H7 (cell line): Measurements from ENCODE around the gene CCDC187. TPM values are rescaled to one million over a fixed set of nuclear protein-coding genes. Genes with fewer than 3 reads are reported as not detected.
"Not testable (repeated sequence)": the region's sequence is repeated elsewhere in the genome, so short reads cannot be mapped to it uniquely, and the experiment has no call there.

ENCODE experiments used
- DNase-seq: peaks from one replicate; pipeline ENCODE4 v3.0.0; 2012
- H3K27me3 ChIP-seq: 2 replicates; pipeline ENCODE4 v1.6.0; 2011; ENCODE audit warnings: mild to moderate bottlenecking, low read length; ENCODE audit not compliant: control insufficient read depth, insufficient read depth
- H3K36me3 ChIP-seq: replicated peaks from 2 replicates; pipeline ENCODE4 v1.5.1; 2011; ENCODE audit warnings: low read length; ENCODE audit not compliant: control insufficient read depth, insufficient read depth
- H3K4me3 ChIP-seq: 2 replicates; pipeline ENCODE4 v1.5.1; 2011; ENCODE audit warnings: low read depth, mild to moderate bottlenecking, control low read depth, low read length, moderate library complexity; ENCODE audit not compliant: insufficient read depth
- total RNA-seq: library from RNA; depleted of rRNA; stranded (reverse); fragments of >200 nt; shearing (Covaris generic); gene quantifications from 2 replicates; pipeline ENCODE4 v1.2.3, GENCODE V29; 2014

The CCDC187 gene
- total RNA-seq, 1 experiment from 2014 or later, result not detected

DNA sequence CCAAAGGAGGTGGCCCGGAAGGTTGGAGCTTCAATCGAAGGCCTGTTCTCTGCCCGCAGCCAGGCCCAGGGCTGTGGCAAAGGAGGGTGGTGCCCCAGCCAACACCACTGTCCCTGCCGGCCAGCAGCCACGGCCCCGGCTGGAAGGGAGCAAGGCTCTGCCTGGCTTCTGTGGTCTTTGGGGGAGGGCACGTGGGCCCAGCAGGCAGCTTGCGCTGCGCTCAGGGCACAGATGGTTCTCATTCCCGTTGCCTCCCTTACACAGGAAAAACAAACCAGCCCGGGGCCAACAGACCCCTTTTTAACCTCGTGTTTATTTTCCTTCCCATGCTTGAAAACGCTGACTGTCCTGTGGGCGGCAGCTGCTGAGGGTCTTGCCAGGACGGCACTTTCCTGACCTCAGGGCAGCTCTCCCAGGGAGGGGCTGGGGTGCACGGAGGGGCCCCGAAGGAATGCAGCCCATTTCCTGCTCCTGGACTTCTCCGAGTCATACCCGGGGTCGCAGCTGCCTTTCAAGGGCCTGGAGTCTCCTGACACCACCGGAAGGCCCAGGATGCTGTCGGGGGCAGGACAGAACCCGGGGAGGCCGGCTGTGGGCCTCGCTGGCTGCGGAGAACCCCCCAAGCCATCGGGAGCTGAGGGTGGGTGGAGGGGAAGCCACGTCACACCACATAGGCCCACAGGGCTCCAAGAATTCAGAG is 22.3 kb upstream of the CCDC187 start:
- Histone ChIP-seq H3K27me3 (no peaks in the 10 kb centered on the region), H3K4me3 (no peak overlapping the region), H3K36me3 (no peaks in the 10 kb centered on the region)
- peak; percentile 90 for DNase-seq

DNA sequence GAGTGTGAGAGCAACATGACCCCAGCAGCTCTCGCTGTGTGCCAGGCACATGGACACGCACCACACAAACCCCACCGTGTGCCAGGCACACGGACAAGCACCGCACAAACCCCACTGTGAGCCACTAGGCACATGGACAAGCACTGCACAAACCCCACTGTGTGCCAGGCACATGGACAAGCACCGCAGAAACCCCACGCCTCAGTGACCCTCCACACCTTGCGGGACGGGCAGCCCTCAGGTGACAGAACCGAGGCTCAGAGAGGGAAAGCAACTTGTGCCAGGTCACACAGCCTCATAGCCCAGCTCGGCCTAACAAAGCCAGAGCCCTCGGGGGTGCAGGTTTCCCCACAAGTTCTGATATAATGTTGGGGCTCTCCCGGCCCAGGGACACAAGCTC is 21.5 kb upstream of the CCDC187 start:
- H3K36me3 ChIP-seq, result no peaks in the 10 kb centered on the region
- DNase-seq, result no peak
- no peak overlapping the region for H3K4me3 ChIP-seq
- no peaks in the 10 kb centered on the region for H3K27me3 ChIP-seq

GRCh38 chr9:136324501-136325300 is 20.8 kb upstream of the CCDC187 start:
- peak; percentile 84 for DNase-seq
- no peaks in the 10 kb centered on the region for H3K36me3 ChIP-seq

GRCh38 chr9:136323371-136323789 is 19.5 kb upstream of the CCDC187 start:
- DNase-seq, result no peak
- Histone ChIP-seq H3K4me3 (no peak overlapping the region), H3K36me3 (no peaks in the 10 kb centered on the region), H3K27me3 (no peaks in the 10 kb centered on the region)

More at GRCh38 chr9:136324501-136325300, 20.8 kb upstream of the CCDC187 start:
- Histone ChIP-seq H3K4me3 (no peak overlapping the region), H3K27me3 (no peaks in the 10 kb centered on the region)

- DNase-seq, result no peak
- no peak overlapping the region for H3K4me3 ChIP-seq
- H3K27me3 ChIP-seq, result no peaks in the 10 kb centered on the region
- H3K36me3 ChIP-seq, result no peaks in the 10 kb centered on the region
These were observed 18.9 kb upstream of the CCDC187 start for GRCh38 chr9:136322756-136323330.

DNA sequence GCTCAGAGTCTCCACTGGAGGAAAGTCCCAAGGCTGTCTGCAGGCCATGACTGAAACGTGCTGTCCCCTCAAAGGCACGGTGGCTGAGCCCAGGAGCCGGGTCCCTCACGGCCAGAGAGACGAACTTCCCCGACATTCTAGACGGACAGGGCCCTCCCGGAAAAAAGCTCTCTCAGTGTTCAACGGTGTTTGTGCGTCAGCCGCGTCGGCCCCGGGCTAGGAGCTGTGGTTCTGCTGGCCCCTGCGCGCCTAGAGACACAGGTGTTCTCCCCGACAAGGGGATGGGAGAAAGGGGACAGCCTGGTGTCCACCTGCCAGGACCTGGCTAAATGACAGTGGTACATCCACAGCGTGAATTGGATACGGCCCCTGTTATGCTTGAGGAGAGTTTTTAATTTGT is 17.7 kb upstream of the CCDC187 start:
- no peak for DNase-seq
- Histone ChIP-seq H3K36me3 (no peaks in the 10 kb centered on the region), H3K4me3 (no peak overlapping the region), H3K27me3 (no peaks in the 10 kb centered on the region)

GRCh38 chr9:136320972-136321371 is 17.1 kb upstream of the CCDC187 start:
- not testable (repeated sequence) for H3K27me3 ChIP-seq, H3K36me3 ChIP-seq, DNase-seq, H3K4me3 ChIP-seq

DNA sequence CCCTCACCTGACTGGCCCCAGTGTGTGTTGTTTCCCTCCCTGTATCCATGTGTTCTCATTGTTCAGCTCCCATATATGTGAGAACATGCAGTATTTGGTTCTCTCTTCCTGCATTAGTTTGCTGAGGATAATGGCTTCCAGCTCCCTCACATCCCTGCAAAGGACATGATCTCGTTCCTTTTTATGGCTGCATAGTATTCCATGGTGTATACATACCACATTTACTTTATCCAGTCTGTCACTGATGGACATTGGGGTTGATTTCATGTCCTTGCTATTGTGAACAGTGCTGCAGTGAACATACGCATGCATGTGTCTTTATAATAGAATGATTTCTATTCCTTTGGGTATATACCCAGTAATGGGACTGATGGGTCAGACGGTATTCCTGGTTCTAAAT is 16.1 kb upstream of the CCDC187 start:
- H3K4me3 ChIP-seq, H3K36me3 ChIP-seq, DNase-seq: not testable (repeated sequence)

GRCh38 chr9:136319244-136319643 is 15.3 kb upstream of the CCDC187 start:
- not testable (repeated sequence) for H3K27me3 ChIP-seq, H3K36me3 ChIP-seq, DNase-seq, H3K4me3 ChIP-seq

More for the DNA sequence above, 16.1 kb upstream of the CCDC187 start:
- H3K27me3 ChIP-seq, result not testable (repeated sequence)

DNA sequence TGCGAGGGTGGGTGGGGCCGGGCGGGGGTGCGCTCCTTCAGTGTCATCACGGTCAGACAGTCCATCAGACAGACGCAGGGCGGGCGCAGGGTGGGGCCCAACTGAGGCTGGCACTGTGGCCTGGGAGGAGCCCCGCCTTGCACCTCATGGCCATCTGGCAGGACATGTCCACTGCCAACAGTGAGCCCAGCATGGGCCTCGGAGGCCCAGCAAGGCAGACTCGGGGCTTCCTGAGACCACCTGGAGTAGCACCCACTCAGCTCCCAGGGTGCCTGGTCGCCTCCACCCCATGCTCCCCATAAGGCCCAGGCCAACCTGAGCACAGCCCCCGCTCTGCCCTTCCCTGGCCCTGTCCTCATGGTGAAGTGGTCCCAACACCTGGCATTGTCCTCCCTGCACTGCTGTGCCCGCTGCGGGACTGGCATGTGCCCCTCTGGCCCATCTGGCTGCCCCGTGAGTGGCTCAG is 14.9 kb upstream of the CCDC187 start:
- Histone ChIP-seq H3K27me3 (no peaks in the 10 kb centered on the region), H3K4me3 (no peak overlapping the region), H3K36me3 (no peaks in the 10 kb centered on the region)
- no peak for DNase-seq

DNA sequence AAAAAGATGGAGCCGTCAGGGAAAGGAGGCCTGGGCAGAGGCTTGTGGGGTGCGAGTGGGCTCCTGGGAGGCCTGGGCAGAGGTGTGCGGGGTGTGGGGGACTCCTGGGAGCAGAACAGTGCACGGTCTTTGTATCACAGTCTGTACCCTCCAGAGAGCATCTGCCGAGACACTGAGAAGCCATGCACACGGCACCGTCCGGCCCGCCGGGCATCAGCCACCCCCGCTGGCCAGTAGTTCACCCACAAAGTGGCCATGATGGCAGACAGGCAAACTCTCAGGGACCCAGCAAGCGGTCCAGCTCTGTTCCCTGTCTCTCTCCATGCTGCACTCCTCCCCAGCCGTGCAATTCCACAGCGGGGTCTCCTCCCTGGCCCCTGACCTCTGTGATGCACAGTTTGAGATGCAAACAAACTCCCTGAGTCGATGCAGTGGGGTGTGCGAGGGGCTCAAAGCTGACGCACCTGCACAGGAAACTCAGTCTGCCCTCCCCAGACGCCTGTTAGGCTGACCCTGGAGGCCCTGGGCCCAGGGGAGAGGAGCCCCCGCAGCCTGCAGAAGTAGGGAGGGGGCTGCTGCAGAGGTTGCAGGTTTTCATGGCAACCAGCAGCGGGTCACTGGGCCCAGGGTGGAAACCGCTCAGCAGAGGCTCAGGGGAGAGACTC is 14.3 kb upstream of the CCDC187 start:
- Histone ChIP-seq H3K4me3 (no peak overlapping the region), H3K27me3 (no peaks in the 10 kb centered on the region), H3K36me3 (no peaks in the 10 kb centered on the region)
- no peak for DNase-seq

- DNase-seq, result no peak
- no peak overlapping the region for H3K4me3 ChIP-seq
- no peaks in the 10 kb centered on the region for H3K27me3 ChIP-seq
- H3K36me3 ChIP-seq, result no peaks in the 10 kb centered on the region
These were observed 13.8 kb upstream of the CCDC187 start for GRCh38 chr9:136317695-136318094.

DNA sequence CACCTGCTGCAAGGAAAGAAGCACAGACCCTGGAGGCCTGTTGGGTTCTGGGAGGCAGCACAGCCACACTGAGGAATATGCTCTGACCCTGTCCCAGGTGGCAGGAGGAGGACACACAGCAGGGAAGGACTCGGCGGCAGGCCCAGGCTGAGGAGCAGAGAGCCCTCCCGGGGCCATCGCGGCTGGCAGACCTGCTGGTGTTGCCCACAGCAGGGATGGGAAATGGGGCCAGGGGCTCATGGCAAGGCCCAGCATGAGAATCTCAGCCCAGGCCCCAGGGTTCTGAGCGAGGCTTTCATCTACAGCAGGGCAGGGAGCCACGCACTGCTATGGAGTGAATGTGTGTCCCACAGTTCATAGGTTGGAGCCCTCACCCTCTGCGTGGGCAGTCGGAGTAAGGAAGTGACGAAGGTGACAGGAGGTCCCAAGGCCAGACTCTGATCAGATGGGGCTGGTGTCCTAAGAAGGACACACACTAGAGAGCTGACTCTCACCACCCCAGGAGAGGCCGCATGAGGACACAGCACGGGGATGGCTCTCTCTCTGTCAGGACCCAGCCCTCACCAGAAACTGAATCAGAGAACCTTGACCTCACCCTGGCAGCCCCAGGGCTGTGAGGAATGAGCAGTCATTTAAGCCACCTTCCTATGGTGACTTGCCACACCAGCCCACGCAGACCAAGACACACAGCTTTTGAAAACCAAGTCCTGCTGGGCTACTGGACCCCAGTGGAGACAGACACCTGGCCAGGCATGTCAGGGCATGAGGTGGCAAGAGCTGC is 13.2 kb upstream of the CCDC187 start:
- Histone ChIP-seq H3K4me3 (no peak overlapping the region), H3K36me3 (no peaks in the 10 kb centered on the region), H3K27me3 (no peaks in the 10 kb centered on the region)
- no peak for DNase-seq

GRCh38 chr9:136316271-136316751 is 12.4 kb upstream of the CCDC187 start:
- H3K36me3 ChIP-seq, result no peaks in the 10 kb centered on the region
- H3K4me3 ChIP-seq, result no peak overlapping the region
- no peak for DNase-seq
- no peaks in the 10 kb centered on the region for H3K27me3 ChIP-seq
